HG02943 (cell line): Measurements from ENCODE around the gene ITIH3.

Source experiments
- ATAC-seq: cut with Tn5 transposase; IDR thresholded peaks from one replicate; pipeline ENCODE4 v1.9.1; 2021; ENCODE audit warnings: mild to moderate bottlenecking, low read depth, moderate library complexity; ENCODE audit not compliant: unreplicated experiment

ITIH3 gene

DNA sequence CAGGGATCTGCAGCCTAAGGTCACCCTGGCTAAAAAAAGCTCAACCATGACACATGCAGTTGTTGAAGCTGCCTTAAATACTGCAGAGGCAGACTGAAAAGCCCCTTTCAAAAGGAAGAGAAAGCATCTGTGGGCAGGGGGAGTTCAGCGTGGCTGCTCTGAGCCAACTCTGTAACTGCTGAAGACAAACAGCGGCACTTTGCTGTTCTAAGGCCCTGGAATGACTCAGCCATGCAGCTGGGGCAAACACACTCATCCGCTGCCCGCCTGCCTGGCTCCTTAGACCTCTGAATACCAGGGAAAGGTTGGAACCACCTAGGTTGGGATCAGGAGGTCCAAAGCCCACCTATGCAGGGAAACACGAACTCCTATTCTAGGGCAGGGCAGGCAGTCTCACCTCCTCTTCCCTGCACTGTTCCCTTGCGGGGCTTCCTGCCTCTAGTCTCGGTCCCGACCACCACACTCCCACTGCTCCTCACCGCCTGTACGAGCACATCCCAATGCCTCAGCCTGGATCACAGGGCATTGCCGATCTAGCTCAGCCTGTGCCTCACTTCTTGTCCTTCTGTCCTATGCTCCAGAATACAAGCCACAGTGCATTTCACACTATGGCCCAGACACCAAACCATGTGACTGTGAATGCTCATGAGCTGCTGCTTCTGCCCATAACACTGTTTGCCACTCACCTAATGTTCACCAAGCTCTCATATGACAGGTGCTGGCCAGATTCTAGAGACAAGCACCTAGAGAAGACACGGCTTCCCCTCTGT lies 46.8 kb downstream of the ITIH3 start:
- no peak for ATAC-seq

DNA sequence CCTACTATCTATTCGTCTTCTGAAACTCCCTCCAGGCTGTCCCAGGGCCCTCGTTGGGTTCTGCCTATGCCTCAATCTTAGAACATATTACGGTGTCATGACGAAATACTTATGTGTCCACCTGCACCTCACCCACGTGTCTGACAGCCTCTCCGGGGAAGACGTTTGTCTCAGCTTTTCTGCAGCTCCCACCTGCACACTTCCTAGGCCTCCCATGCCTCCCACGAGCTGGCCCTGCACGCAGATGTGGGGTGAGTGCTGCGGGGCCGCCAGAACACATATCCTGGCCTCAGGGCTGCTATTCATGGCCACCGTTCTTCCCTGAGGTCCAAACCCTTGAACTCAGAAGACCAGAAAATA lies 47.4 kb downstream of the ITIH3 start:
- no peak for ATAC-seq

DNA sequence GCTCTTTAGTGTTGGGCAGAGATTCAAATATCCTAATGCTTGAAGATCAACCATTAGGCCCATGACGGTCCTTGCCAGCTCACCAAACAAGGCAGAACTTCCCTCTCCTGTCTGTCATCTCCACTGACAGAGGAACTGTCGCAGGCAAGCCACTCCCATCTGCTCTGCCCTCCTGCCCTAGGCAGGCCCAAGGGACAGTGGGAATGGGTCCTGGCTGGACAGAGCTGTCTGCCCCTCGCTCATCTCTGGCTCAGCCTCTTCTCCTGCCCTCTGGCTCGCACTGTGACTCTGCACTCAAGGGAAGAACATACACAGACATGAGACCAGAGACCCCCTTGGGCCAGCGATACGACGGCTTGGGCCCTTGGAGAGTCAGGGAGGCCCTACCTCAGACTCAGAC lies 47.8 kb downstream of the ITIH3 start:
- ATAC-seq = no peak

DNA sequence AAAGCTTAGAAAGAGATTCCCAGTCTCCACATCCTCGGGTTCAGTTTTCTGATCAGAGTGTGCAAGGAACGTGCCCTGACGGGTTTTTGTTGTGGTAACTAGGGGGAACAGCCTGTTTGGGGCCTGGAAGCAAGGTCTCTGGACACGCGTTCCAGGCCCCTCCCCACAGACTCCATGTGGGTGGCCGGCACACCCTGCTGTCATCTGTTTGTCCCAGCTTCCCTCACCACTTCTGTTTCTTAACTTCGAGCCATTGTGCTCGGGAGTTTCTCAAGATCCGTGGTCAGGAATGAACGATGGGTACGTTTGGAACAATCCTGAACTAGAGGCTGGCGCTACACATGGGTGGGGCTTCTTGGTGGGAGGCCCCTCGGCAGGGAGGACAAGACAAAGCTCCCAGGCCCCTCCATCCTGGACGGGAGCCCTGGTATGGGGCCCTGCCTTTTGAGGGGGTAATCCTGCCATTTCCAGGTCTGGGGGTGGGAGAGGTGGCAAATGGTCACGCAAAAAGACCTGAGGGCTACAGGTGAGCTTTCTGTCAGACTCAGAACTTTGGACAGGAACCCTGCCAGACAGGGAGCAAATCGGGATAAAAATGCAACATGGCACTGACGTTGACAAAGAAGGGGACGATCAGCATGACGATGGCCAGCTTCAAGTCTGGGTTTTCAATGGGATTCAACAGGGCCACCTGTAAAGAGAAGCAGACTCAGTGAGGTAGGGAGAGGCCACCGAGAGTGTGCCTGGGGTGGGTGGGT lies 48.7 kb downstream of the ITIH3 start:
- ATAC-seq = no peak

DNA sequence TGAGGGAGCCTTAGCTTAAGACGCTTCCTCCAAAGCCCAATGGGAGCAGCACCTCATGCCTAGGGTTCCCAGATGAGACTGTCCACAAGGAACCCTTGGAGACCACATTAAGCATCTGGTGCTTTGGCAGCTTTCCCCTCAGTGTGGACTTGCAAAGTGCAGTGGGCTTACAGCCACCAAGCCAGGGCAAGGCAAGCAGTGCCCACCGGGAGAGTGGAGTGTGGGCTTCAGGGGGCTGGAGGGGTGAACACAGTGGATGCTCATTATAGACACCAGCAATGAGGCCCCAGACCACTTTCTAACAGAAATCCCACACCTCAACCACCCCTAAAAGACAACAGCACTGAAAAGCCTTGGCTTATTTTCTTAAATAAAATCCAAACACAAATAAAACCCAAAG lies 49.3 kb downstream of the ITIH3 start:
- no peak for ATAC-seq

DNA sequence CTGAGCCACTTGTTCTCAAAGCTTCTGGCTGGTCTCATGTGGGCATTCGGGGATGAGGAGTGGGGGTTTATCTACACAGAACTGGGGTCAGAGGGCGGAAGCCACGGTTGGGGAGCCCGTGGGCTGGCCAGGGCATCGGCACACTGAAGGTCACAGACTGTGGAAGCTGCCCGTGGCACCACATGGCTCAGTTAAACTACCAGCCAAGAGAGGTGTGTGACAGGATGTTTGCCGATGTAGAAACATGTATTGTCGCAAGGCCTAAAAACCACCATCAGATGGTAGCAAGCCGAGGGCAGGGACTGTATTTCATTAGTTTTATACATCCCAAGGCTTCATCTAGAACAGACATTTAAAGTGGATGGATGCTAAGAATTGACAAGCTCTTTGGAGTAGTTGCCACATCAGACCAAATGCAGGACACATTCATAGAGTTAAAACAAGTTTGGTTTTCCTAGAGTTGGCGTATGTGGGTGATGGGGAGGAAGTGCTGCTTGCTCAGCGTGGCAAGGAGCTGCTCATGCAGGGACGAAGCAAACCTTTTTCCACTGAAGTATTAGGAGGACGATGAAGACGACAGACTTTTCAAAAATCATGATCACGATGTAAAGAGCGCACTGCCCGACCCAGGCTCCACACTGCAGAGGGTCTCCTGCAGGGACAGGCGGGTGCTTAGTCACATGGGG lies 49.8 kb downstream of the ITIH3 start:
- ATAC-seq = no peak

DNA sequence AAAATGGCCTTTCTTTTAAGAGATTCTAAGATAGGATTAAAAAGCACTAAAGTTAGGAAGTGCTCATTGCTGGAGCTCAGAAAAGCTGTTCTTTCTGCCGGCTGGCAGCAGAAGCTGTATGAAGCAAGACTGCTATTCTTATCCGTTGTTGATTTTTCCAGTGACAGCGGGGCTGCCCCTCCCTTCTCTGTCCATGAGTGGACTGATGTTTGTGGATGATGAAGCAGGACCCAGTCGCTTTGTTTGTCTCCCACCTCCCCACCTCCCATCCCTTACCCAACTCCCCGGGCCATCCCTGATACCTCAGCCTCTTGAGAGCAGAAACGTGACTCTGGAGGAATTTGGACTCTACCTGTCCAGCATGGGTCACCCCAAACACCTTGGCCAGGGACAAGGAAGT lies 50.6 kb downstream of the ITIH3 start:
- ATAC-seq = no peak

DNA sequence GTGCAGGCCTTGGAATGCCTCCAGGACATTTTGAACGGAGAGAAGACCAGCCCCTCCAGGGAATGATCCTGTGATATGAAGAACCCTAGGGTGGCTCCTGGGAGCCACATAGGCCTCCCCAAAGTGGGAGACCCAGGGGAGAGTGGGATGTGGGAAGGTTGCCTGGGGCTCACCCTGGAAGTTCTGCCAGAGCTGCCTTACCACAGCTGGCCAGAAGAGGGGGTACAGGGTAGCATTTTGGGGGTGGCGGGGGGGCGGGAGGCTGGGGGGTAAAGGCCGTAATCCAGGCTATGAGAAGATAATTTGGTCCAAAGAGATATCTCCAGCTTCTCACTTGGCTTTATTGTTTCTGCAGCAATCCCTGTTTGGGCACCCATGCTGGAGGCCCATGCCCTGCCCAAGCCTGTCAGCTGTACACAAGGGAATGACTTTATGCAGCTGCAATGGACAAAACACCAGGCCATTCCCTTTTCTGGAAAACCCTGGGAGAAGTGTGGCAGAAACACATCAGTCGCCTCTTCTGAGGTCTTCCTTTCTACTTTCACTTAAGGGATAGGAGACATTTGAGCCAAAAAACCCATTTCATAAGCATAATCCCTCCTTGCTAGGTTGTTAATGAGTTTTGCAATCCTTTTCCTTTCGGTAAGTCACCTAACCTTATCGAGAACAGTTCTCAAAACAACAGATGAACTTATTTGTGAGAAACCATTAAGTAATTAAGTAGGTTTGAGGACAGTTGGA lies 51.3 kb downstream of the ITIH3 start:
- ATAC-seq = no peak

DNA sequence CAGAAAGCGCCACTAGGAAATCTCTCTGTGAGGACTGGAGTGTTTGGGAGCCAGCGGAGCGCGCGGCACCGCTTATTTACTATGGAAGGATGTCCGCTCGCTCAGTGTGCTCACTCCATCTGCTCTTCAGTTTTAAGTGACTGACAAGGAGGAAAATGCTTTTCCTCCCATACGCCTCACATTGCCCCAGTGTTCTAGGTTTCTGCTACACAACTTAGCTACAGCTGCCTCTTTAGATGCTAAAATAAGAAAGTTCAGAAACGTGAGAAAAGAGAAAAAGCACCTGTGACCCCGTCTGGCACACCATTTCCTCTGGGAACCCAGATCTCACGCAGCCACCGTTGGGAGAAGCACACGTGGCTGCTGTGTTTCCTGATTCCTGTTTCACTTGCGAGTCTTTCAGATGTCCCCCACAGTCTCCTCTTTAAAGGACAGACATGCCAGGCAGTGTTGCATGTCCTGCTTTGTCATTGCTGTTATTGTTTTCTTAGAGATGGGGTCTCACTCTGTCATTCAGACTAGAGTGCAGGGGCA lies 51.9 kb downstream of the ITIH3 start:
- ATAC-seq = no peak

DNA sequence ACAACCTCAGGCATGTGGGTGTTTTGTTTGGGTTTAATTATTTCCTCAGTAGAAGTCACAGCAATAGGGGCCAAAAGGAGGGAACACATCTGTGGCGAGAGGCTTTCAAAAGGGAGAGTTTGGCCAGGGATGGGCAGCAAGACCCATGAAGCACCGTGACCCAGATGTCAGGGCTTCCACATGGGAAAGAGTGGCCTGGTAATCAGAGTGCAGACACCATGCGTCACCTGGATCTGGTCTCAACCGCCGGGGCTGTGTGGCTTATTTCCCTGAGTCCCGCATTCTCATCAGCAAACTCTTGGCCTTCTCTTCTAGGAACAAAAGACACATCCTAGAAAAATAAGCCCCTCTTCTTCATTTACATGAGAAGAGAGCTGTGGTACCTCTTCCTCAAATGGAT lies 52.6 kb downstream of the ITIH3 start:
- ATAC-seq = no peak

DNA sequence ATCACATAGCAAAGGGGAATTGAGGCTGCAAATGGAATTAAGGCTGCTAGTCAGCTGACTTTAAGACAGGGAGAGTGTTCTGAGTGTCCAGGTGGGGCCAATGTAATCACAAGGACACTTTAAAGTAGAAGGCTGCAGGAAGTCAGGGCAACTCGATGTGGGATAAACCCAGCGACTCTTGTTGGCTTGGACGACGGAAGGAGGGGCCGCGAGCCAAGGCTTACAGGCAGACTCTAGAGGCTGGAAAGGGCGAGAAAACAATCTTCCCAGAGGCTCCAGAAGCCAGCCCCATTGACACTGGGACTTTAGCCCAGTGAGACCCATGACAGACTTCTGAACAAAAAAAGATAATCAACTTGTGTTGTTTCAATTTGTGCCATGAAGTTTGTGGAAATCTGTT lies 53.1 kb downstream of the ITIH3 start:
- no peak for ATAC-seq

DNA sequence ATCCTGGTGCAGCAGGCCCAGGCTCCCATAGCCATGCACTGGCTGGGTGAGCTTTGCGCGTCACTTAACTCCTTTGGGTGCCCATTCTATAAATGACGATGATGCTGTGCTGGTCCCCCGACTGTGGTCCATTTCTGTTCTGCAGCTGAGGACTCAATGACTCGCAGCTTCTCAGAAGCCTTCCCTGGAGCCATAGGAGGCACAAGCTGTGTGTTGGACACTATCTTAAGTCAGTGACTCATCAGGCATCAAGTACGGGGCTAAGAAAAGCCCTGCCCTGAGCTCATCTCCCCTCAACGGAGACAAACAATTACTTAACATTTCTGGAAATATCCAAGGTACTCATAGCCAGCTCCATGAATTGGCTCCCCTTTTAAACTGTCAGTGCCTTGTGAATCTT lies 54.0 kb downstream of the ITIH3 start:
- ATAC-seq = no peak

DNA sequence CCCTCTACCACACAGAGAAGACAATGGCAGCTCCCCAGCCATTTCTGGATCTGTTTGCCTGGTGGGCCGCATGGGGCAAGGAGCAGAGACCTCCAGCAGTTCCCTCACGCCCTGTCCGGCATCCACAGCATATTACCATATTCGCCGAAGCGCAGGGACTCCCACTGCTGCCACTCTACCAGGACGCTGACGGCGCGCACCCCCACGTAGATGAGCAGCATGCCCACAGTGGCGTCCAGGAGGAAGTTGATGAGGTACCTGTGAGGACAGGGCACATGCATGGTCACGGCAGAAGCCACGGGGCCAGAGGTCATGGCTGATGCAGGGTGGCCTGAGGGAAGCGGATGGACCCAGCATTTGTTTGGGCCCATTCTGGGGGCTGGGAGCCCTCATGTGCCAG lies 55.1 kb downstream of the ITIH3 start:
- no peak for ATAC-seq

DNA sequence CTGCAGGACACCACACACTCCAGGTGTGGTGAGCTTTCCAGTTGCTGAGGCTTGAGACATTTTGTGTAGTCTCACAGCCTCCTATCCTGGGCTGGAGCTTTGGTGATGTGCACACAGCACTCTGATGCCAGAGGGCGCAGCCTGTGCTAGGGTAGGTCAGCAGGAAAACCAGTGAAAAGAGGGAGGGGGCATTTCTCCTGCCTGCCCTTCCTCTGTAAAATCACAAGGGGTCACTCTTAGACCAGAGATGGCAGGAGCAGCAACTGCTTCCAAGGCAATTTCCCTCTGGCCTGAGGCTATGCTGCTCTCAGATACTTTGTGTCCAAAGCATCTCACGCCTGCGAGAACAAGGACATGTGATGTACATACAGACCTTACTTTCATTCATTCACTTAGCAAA lies 56.8 kb downstream of the ITIH3 start:
- no peak for ATAC-seq

DNA sequence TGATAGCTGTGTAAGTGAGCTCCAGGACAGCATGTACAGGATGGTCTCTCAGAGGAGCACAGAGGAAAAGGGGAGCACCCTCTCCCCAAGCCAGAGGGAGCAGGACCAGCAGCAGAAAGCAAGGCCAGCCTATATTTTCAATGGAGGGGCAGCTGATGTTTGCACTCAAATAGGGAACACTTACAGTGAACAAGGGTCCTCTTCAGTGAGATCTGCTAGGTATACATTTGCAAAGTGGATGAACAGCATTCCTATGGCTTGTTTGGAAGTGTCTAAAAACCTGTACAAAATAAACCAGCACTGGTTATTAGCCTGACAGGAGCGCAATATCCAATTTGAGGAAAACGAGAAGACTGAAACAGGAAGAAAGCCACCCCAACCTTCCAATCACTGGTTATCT lies 57.8 kb downstream of the ITIH3 start:
- ATAC-seq = no peak

DNA sequence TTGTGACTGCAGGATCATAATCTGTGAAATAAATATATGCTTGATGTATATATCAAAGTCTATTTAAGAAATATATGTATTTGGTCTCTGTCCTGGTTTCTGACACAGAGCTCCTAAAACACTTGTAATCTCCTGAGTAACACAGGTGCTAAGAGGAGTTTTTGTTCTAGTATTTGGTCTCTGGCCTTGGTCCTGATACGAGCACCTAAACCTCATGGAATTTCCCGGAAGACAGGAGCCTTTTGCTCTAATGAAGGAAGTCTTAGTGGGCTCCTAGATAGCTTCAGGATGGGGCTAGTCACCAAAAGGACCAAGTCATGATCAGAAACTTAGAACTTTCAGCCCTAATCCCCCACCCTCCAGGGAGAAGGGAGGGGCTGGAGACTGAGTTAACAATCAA lies 59.4 kb downstream of the ITIH3 start:
- no peak for ATAC-seq

DNA sequence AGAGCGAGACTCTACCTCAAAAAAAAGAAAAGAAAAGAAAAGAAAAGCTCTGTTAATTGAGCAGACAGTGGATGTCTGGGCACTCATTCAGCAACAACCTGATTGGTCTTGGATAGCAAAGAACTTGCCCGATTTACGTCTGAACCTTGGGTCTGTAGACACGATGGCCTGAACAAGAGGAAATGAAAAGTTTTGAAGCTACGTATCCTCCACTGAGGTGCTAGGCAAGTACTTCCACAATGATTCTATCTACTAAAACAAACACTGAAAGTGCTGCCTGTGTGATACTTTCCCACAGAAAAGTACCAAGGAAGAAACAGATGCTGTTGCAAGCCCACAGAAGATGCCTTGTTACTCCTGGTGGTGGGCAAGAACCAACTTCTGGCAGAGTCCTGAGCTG lies 62.1 kb downstream of the ITIH3 start:
- no peak for ATAC-seq

DNA sequence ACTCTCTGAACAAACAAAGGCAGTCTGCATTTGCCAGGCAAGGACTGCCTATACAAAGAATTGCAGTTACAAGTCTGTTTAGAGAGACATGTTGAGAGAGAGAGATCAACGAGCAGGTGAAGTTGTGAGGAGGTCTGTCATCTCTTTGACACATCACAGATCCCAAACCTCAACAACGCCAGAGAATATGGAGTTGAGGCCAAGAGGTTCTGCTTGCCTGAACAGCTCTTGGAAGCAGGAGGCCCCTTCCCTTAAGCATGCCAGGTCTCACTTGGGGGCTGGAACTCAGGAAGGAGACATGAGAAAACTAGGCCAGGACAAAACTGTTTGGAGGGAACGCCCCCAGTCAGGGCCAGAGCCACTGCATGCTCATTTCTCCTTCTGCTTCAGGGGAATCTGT lies 62.5 kb downstream of the ITIH3 start:
- no peak for ATAC-seq

DNA sequence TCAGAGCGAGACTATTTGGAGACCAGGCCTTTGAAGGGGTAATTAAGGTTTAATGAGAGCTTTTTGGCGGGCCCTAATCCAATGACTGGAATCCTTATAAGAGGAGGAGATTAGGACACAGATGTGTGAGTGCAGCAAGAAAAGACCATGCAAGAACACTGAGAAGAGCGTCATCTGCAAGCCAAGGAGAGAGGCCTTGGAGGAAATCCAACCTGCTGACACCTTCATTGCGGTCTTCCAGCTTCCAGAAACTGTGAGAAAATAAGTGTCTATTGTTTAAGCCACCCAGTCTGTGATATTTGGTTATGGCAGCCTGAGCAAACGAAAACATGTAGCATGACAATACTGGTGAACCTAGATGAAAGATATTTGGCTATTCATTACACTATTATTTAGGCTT lies 63.3 kb downstream of the ITIH3 start:
- no peak for ATAC-seq
